Ovary (tissue), 9 donors: Measurements from ENCODE around the gene ZNF365. TPM values are rescaled to one million over a fixed set of nuclear protein-coding genes. Genes with fewer than 3 reads are reported as not detected.
"Not testable (repeated sequence)": the region's sequence is repeated elsewhere in the genome, so short reads cannot be mapped to it uniquely, and the experiment has no call there.

Experiments used
- DNase-seq, 5 donors: peaks; one replicate each; pipeline ENCODE4 v3.0.0-alpha.2; 2019 to 2020
- H3K27ac ChIP-seq, 2 donors: fragments of 200-600 bp; one replicate each; pipeline versions ENCODE4 v1.5.1 to v1.8.0; 2019 to 2022
- H3K27me3 ChIP-seq: fragments of 200-600 bp; one replicate; pipeline ENCODE4 v1.8.0; 2022
- H3K36me3 ChIP-seq: fragments of 200-600 bp; sonication (generic); one replicate; pipeline ENCODE4 v1.5.1; 2019
- H3K4me1 ChIP-seq: one replicate; pipeline ENCODE4 v1.8.1; 2013; ENCODE audit warnings: mild to moderate bottlenecking, moderate library complexity; ENCODE audit not compliant: insufficient read depth
- H3K4me3 ChIP-seq: fragments of 200-600 bp; sonication (generic); one replicate; pipeline ENCODE4 v1.5.1; 2017
- H3K9me3 ChIP-seq, 2 donors: fragments of 200-600 bp in 1 of 2; sonication (generic) in 1 of 2; one replicate each; pipeline versions ENCODE4 v1.5.1 to v1.8.1; 2013 to 2019; ENCODE audit warnings: mild to moderate bottlenecking in 1 of 2, moderate library complexity in 1 of 2
- EP300 ChIP-seq: sonication (generic); formaldehyde crosslinking; IDR thresholded peaks from one replicate; pipeline ENCODE4 v1.6.1; 2017; ENCODE audit warnings: antibody characterized with exemption
- POLR2A ChIP-seq: fragments of 450-650 bp; IDR thresholded peaks from one replicate; pipeline ENCODE4 v1.6.1; 2017; ENCODE audit warnings: antibody characterized with exemption, mild to moderate bottlenecking, moderate library complexity
- WGBS, 3 donors: extraction: QIAGEN DNeasy Blood & Tissue Kit in 1 of 3; methylation state at CpG; one replicate each; pipeline versions ENCODE4 v1.1.5 to v1.1.7; 2013 to 2017; 5-methylcytosine and 5-hydroxymethylcytosine counted together
- intact Hi-C, 4 donors: fragments of 100-400 bp; cut with DNase I; formaldehyde crosslinking; loops; one replicate each; pipeline versions ENCODE4 v1.11.0 to v1.15.1; 2022 to 2023
- polyA plus RNA-seq, 2 donors: library from polyadenylated mRNA; stranded (reverse); fragments of 200-250 nt in 1 of 2; fragments of 350-450 nt in 1 of 2; fragmentation: Illumina TruSeq in 1 of 2; extraction: RNeasy Lipid Tissue Mini Kit (QIAGEN cat#74804) in 1 of 2; gene quantifications; one replicate each; pipeline ENCODE4 v1.2.3, GENCODE V29; 2013 to 2014
- total RNA-seq, 7 donors: library from RNA; depleted of rRNA in 2 of 7; stranded (reverse); fragments of >200 nt in 2 of 7; fragmentation: NEBNext Ultra II Directional in 3 of 7; extraction: Animal tissue kit (Norgen Biotek cat#: 25700) in 3 of 7; gene quantifications; one replicate each; pipeline versions ENCODE4 v1.1.0 to v1.2.4, GENCODE V29; 2016 to 2023
- TF ChIP-seq, protein P1 (sequence below), 3 donors: fragments of 450-650 bp in 2 of 3; fragments of 200-600 bp in 1 of 3; IDR thresholded peaks; one replicate each; pipeline versions ENCODE4 v1.5.1 to v1.8.0; 2016 to 2022; ENCODE audit warnings: antibody characterized with exemption in 3 of 3, mild to moderate bottlenecking in 1 of 3
- donor health status: DM: no; HTN: no; CAD: no; lungs with moderate emphysema.
- donor health status: DM: no; HTN: no; CAD: no.
- donor health status: Bipolar disorder and iron deficiency.
- donor health status: DM: yes; HTN: yes; CAD: no.
- donor health status: DM: no; HTN: no; CAD: no.
- donor health status: DM: yes; HTN: yes; CAD: no.

The ZNF365 gene
- total and polyA plus RNA-seq, 9 donors = 0.16 to 1.6 (median 0.45) TPM

- no peak overlapping the region for H3K4me3 ChIP-seq
- H3K9me3 ChIP-seq = no peaks in the 10 kb centered on the region
- TF ChIP-seq EP300 (no peak), POLR2A (no peak)
- TF ChIP-seq, protein P1, sequence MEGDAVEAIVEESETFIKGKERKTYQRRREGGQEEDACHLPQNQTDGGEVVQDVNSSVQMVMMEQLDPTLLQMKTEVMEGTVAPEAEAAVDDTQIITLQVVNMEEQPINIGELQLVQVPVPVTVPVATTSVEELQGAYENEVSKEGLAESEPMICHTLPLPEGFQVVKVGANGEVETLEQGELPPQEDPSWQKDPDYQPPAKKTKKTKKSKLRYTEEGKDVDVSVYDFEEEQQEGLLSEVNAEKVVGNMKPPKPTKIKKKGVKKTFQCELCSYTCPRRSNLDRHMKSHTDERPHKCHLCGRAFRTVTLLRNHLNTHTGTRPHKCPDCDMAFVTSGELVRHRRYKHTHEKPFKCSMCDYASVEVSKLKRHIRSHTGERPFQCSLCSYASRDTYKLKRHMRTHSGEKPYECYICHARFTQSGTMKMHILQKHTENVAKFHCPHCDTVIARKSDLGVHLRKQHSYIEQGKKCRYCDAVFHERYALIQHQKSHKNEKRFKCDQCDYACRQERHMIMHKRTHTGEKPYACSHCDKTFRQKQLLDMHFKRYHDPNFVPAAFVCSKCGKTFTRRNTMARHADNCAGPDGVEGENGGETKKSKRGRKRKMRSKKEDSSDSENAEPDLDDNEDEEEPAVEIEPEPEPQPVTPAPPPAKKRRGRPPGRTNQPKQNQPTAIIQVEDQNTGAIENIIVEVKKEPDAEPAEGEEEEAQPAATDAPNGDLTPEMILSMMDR (IDR thresholded peaks at IDR 0.05) = no peak
- intact Hi-C loops = no loop called here
- H3K27me3 ChIP-seq = no peaks in the 10 kb centered on the region
- no peaks in the 10 kb centered on the region for H3K36me3 ChIP-seq
- 78 to 88% (median 81%) methylated on average over 5 of the region's 5 CpGs for WGBS, 3 donors
- no peak for DNase-seq
- H3K4me1 ChIP-seq = no peaks in the 10 kb centered on the region
- H3K27ac ChIP-seq = no peak overlapping the region
These were observed 25.0 kb downstream of the ZNF365 start for GRCh38 chr10:62399211-62399610.

DNA sequence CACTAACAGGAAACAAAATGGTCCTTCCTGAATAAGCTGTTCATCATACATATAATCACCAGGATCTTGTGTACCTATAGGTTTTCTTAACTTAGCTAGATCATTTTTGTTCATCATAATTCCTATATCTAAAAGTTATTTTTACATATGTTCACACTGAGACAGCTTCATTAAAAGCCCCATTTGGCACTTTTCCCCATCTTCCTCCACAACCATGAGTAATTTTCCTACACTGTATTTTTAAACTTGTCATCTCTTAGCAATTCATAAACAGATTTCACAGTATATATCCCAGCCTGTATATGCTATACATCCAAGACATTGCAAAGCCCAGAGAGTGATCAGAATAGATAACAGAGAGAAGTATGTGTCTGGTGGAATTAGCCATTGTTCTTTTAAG is 28.3 kb downstream of the ZNF365 start:
- no peaks in the 10 kb centered on the region for H3K4me1 ChIP-seq
- H3K4me3 ChIP-seq = no peak overlapping the region
- no peaks in the 10 kb centered on the region for H3K27me3 ChIP-seq
- TF ChIP-seq EP300 (no peak), POLR2A (no peak)
- TF ChIP-seq, protein P1 (IDR thresholded peaks at IDR 0.05) = no peak
- H3K36me3 ChIP-seq = no peaks in the 10 kb centered on the region
- H3K9me3 ChIP-seq = no peaks in the 10 kb centered on the region
- H3K27ac ChIP-seq = no peak overlapping the region
- DNase-seq = no peak
- intact Hi-C loops = no loop called here

DNA sequence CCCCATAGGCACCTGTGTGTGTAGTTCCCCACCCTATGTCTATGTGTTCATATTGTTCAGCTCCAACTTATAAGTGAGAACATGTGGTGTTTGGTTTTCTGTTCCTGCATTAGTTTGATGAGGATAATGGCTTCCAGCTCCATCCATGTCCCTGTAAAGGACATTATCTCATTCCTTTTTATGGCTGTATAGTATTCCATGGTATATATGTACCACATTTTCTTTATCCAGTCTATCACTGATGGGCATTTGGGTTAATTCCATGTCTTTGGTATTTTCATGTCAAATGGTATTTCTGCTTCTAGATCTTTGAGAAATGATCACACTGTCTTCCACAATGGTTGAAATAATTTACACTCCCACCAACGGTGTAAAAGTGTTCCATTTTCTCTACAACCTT is 36.4 kb downstream of the ZNF365 start:
- H3K9me3 ChIP-seq, DNase-seq, H3K27me3 ChIP-seq, H3K4me3 ChIP-seq, H3K36me3 ChIP-seq, H3K27ac ChIP-seq, H3K4me1 ChIP-seq, intact Hi-C loops: not testable (repeated sequence)
- 68 to 70% (median 70%) methylated on average over 1 of the region's 1 CpG for WGBS, 3 donors

DNA sequence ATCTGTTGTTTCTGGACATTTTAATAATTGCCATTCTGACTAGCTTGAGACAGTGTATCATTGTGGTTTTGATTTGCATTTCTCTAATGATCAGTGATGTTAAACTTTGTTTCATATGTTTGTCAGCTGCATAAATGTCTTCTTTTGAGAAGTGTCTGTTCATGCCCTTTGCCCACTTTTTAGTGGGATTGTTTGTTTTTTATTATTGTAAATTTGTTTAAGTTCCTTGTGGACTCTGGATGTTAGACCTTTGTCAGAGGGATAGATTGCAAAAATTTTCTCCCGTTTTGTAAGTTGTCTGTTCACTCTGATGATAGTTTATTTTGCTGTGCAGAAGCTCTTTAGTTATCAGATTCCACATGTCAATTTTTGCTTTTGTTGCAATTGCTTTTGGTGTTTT is 36.8 kb downstream of the ZNF365 start:
- H3K27me3 ChIP-seq, H3K9me3 ChIP-seq, intact Hi-C loops, H3K4me1 ChIP-seq, H3K36me3 ChIP-seq, DNase-seq, H3K27ac ChIP-seq, H3K4me3 ChIP-seq: not testable (repeated sequence)
- 81 to 97% (median 85%) methylated on average over 1 of the region's 1 CpG for WGBS, 3 donors

GRCh38 chr10:62413048-62413447 is 38.9 kb downstream of the ZNF365 start:
- Histone ChIP-seq H3K4me3 (no peak overlapping the region), H3K27me3 (no peaks in the 10 kb centered on the region), H3K36me3 (no peaks in the 10 kb centered on the region), H3K27ac (no peak overlapping the region), H3K4me1 (no peaks in the 10 kb centered on the region), H3K9me3 (no peaks in the 10 kb centered on the region)
- TF ChIP-seq POLR2A (no peak), EP300 (no peak)
- TF ChIP-seq, protein P1 (IDR thresholded peaks at IDR 0.05) = no peak
- 84 to 91% (median 90%) methylated on average over 5 of the region's 5 CpGs for WGBS, 3 donors
- intact Hi-C loops = no loop called here
- DNase-seq = no peak

GRCh38 chr10:62413652-62414051 is 39.5 kb downstream of the ZNF365 start:
- WGBS, 3 donors = 57 to 76% (median 67%) methylated on average over 2 of the region's 2 CpGs
- H3K27ac ChIP-seq = no peak overlapping the region
- H3K27me3 ChIP-seq = no peaks in the 10 kb centered on the region
- no peaks in the 10 kb centered on the region for H3K4me1 ChIP-seq
- H3K4me3 ChIP-seq = no peak overlapping the region
- no peaks in the 10 kb centered on the region for H3K9me3 ChIP-seq
- no peak for TF ChIP-seq POLR2A
- no peak for TF ChIP-seq EP300
- TF ChIP-seq, protein P1 (IDR thresholded peaks at IDR 0.05) = no peak
- intact Hi-C loops = no loop called here
- H3K36me3 ChIP-seq = no peaks in the 10 kb centered on the region
- DNase-seq = no peak
